Thoracic aorta (tissue), 2 donors: Measurements from ENCODE around the gene MPST. TPM values are rescaled to one million over a fixed set of nuclear protein-coding genes. Genes with fewer than 3 reads are reported as not detected.

Experiments
- ATAC-seq: fragments of 150-250 bp; one replicate; pipeline ENCODE4 v1.8.0; 2017; ENCODE audit warnings: low read depth; ENCODE audit not compliant: insufficient number of reproducible peaks, low FRiP score
- DNase-seq: peaks from one replicate; pipeline ENCODE4 v3.0.0-alpha.2; 2020; ENCODE audit warnings: low spot score
- H3K27ac ChIP-seq, 2 donors: fragments of 200-600 bp; sonication (generic); 1 replicate in 1 of 2; 2 replicates in 1 of 2; pipeline ENCODE4 v1.5.1; 2016; ENCODE audit warnings: mild to moderate bottlenecking in 2 of 2, moderate library complexity in 2 of 2
- H3K27me3 ChIP-seq: fragments of 200-600 bp; sonication (generic); replicated peaks from 2 replicates; pipeline ENCODE4 v1.6.0; 2016; ENCODE audit warnings: mild to moderate bottlenecking; ENCODE audit not compliant: insufficient read depth
- H3K36me3 ChIP-seq: fragments of 200-600 bp; sonication (generic); one replicate; pipeline ENCODE4 v1.5.1; 2016
- H3K4me1 ChIP-seq, 2 donors: fragments of 200-600 bp; sonication (generic); 1 replicate in 1 of 2; 2 replicates in 1 of 2; pipeline versions ENCODE4 v1.5.1 to v1.6.0; 2016; ENCODE audit warnings: low read depth in 2 of 2, mild to moderate bottlenecking in 1 of 2; ENCODE audit not compliant: control insufficient read depth in 1 of 2
- H3K4me3 ChIP-seq: fragments of 200-600 bp; sonication (generic); 2 replicates; pipeline ENCODE4 v1.5.1; 2016; ENCODE audit warnings: mild to moderate bottlenecking
- H3K9me3 ChIP-seq: fragments of 200-600 bp; sonication (generic); 2 replicates; pipeline ENCODE4 v1.5.1; 2016
- total RNA-seq, 2 donors: library from RNA; depleted of rRNA; stranded (reverse); fragments of >200 nt; gene quantifications; one replicate each; pipeline versions ENCODE4 v1.1.0 to v1.2.3, GENCODE V29; 2016
- TF ChIP-seq, protein P1 (sequence below): fragments of 200-600 bp; sonication (generic); IDR thresholded peaks from one replicate; pipeline ENCODE4 v1.5.1; 2019; ENCODE audit warnings: antibody characterized with exemption

The MPST gene
- total RNA-seq, 2 donors from 2014 or later = 70.1 to 108 TPM

DNA sequence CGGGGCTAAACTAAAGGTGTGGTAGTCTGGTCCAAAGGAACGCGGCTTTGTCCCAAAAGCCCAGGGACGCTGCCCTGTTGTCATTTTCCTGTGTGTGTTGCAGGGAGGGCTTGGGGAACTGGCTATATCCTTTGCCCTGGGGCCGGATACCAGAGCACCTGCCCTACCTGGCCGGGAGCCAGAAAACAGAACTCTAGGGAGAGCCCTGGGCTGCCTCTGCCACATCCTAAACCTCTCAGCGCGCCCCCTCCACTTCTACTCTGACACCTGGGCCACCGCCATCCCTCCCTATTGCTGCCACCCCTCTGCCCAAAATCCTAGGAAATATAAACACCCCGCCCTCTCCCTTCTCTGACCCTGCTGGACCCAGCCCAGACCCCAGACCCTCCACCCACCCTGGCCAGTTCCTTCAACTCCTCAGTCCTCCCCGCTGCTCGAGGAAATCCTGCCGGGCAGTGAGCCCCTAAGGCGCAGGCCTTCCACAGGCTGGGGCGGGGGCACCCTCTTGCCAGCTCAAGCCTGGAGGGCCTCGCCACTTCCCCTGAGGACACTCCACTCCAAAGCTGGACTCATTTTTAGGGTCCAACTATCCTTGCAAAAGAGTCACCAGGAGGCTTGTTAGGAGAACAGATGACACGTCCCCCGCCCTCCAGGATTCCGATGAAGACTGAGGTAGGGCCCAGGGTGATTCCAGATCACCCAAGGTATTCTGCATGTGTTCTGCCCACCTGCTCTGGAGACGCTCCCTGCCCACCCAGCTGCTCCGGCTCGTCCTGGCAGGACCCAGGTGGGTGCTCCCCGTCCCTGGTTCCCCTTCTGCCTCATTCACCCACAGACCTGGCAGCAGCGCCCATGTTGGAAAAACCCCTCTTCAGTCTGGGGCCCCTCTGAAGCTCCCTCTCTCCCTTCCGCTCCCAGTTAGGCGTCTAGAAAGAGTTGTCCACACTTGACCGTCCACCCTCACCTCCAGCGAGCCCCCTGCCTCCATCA is 44.2 kb downstream of the MPST start:
- H3K36me3 ChIP-seq = peaks cover 8% of the 10 kb centered on the region
- H3K27ac ChIP-seq = no peak overlapping the region
- ATAC-seq = no peak
- no peak for DNase-seq
- H3K9me3 ChIP-seq = no peaks in the 10 kb centered on the region
- TF ChIP-seq, protein P1, sequence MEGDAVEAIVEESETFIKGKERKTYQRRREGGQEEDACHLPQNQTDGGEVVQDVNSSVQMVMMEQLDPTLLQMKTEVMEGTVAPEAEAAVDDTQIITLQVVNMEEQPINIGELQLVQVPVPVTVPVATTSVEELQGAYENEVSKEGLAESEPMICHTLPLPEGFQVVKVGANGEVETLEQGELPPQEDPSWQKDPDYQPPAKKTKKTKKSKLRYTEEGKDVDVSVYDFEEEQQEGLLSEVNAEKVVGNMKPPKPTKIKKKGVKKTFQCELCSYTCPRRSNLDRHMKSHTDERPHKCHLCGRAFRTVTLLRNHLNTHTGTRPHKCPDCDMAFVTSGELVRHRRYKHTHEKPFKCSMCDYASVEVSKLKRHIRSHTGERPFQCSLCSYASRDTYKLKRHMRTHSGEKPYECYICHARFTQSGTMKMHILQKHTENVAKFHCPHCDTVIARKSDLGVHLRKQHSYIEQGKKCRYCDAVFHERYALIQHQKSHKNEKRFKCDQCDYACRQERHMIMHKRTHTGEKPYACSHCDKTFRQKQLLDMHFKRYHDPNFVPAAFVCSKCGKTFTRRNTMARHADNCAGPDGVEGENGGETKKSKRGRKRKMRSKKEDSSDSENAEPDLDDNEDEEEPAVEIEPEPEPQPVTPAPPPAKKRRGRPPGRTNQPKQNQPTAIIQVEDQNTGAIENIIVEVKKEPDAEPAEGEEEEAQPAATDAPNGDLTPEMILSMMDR = no peak
- H3K4me1 ChIP-seq = no peaks in the 10 kb centered on the region
- H3K27me3 ChIP-seq = no peaks in the 10 kb centered on the region
- no peak overlapping the region for H3K4me3 ChIP-seq

GRCh38 chr22:37064553-37064952 is 45.0 kb downstream of the MPST start:
- H3K4me3 ChIP-seq = no peak overlapping the region
- H3K4me1 ChIP-seq = no peaks in the 10 kb centered on the region
- ATAC-seq (no peak), DNase-seq (no peak)
- H3K27me3 ChIP-seq = no peaks in the 10 kb centered on the region
- no peak overlapping the region for H3K27ac ChIP-seq
- TF ChIP-seq, protein P1 = no peak
- H3K9me3 ChIP-seq = no peaks in the 10 kb centered on the region
- peaks cover 6% of the 10 kb centered on the region for H3K36me3 ChIP-seq

DNA sequence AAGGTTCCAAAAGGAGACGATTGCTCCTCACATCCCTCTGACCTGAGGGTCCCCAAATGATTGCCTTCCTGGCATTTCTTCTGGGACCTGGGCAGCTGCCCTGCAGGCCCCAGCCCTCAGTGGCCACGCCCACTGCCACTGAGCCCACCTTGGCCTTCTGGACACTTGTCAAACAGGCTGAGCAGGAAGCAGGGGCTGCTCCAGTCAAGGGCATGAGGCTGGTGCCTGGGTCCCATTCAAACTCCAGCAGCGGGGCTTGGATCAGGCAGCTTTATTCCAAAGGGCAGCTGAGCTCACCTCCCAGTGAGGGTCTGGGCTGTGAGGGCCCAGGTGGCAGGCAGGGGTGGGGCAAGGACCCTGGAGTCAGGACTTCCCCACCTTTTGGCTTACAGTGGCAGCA is 45.6 kb downstream of the MPST start:
- TF ChIP-seq, protein P1 = no peak
- Histone ChIP-seq H3K27ac (no peak overlapping the region), H3K4me3 (no peak overlapping the region), H3K4me1 (no peaks in the 10 kb centered on the region), H3K9me3 (no peaks in the 10 kb centered on the region), H3K27me3 (no peaks in the 10 kb centered on the region), H3K36me3 (peaks cover 6% of the 10 kb centered on the region)
- DNase-seq = no peak
- ATAC-seq = no peak

DNA sequence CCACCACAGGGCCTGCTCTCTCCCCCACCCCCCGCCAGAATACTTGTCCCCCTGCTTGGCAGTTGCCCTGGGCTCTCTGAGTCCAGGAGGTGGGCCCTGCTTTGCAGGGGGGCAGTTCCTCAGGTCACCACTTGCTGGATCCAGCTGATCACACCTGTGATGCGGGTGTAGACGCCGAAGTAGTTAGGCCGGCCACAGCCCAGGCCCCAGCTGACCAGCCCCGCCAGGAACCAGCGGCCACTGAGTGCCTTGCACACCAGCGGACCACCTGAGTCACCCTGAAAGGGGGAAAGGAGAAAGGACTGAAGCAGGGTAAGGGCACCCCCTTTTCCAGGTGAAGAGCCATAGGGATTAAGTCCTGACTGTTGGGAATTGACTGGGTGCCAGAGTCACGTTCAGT is 46.4 kb downstream of the MPST start:
- Histone ChIP-seq H3K27me3 (no peaks in the 10 kb centered on the region), H3K36me3 (peaks cover 3% of the 10 kb centered on the region), H3K9me3 (no peaks in the 10 kb centered on the region), H3K4me3 (no peak overlapping the region), H3K4me1 (no peaks in the 10 kb centered on the region), H3K27ac (no peak overlapping the region)
- DNase-seq (no peak), ATAC-seq (no peak)
- TF ChIP-seq, protein P1 = no peak

DNA sequence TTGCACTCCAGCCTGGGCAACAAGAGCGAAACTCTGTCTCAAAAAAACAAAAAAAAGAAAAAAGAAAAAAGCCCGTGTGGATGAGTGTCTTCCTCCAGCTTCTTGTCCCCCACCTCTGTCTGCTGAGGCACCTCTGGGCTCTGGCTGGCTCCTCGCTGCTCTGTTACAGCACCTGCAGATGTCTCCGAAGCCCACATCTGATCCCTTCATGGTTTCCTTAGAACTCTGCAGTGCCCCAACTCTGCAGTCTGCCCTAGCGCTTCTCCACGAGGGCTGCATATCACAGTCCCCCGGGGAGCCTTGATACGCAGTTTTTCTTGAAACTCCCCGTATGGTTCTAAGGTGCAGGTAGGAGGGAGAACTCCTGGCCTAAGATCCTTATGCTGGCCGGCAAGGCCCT is 47.9 kb downstream of the MPST start:
- no peaks in the 10 kb centered on the region for H3K4me1 ChIP-seq
- no peaks in the 10 kb centered on the region for H3K36me3 ChIP-seq
- DNase-seq = no peak
- TF ChIP-seq, protein P1 = no peak
- no peak overlapping the region for H3K4me3 ChIP-seq
- no peaks in the 10 kb centered on the region for H3K9me3 ChIP-seq
- H3K27ac ChIP-seq = no peak overlapping the region
- no peak for ATAC-seq
- H3K27me3 ChIP-seq = no peaks in the 10 kb centered on the region
